ENCODE measurements around the gene ARHGAP24.

GRCh38 chr4:85686398-85686797 is 211.4 kb downstream of the ARHGAP24 start:
- TF ChIP-seq CTCF (IDR thresholded peaks at IDR 0.05) (no peak), POLR2A (IDR thresholded peaks at IDR 0.05) (no peak)
